Measurements from ENCODE around the gene LSM4.

Gene LSM4

GRCh38 chr19:18273561-18274218, 49.2 kb downstream of the LSM4 start:
- Histone ChIP-seq H3K4me1 (no peaks in the 10 kb centered on the region), H3K4me3 (ENCODE audit: low read depth, low read length) (no peak overlapping the region), H3K36me3 (peaks cover 28% of the 10 kb centered on the region), H3K27me3 (no peaks in the 10 kb centered on the region), H3K9me3 (no peaks in the 10 kb centered on the region)
- TF ChIP-seq, protein P1, sequence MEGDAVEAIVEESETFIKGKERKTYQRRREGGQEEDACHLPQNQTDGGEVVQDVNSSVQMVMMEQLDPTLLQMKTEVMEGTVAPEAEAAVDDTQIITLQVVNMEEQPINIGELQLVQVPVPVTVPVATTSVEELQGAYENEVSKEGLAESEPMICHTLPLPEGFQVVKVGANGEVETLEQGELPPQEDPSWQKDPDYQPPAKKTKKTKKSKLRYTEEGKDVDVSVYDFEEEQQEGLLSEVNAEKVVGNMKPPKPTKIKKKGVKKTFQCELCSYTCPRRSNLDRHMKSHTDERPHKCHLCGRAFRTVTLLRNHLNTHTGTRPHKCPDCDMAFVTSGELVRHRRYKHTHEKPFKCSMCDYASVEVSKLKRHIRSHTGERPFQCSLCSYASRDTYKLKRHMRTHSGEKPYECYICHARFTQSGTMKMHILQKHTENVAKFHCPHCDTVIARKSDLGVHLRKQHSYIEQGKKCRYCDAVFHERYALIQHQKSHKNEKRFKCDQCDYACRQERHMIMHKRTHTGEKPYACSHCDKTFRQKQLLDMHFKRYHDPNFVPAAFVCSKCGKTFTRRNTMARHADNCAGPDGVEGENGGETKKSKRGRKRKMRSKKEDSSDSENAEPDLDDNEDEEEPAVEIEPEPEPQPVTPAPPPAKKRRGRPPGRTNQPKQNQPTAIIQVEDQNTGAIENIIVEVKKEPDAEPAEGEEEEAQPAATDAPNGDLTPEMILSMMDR (IDR thresholded peaks at IDR 0.05; ENCODE audit: low read depth, low read length) = no peak
- DNase-seq = no peak

GRCh38 chr19:18271433-18271841, 51.4 kb downstream of the LSM4 start:
- peaks cover 20% of the 10 kb centered on the region for H3K36me3 ChIP-seq
- DNase-seq = no peak
- H3K4me1 ChIP-seq = no peaks in the 10 kb centered on the region
- H3K9me3 ChIP-seq = no peaks in the 10 kb centered on the region
- no peak overlapping the region for H3K4me3 ChIP-seq (ENCODE audit: low read depth, low read length)
- no peaks in the 10 kb centered on the region for H3K27me3 ChIP-seq
- TF ChIP-seq, protein P1 (IDR thresholded peaks at IDR 0.05; ENCODE audit: low read depth, low read length) = no peak

GRCh38 chr19:18270326-18270725, 52.5 kb downstream of the LSM4 start:
- H3K36me3 ChIP-seq = peaks cover 19% of the 10 kb centered on the region
- no peaks in the 10 kb centered on the region for H3K9me3 ChIP-seq
- no peaks in the 10 kb centered on the region for H3K4me1 ChIP-seq
- TF ChIP-seq, protein P1 (IDR thresholded peaks at IDR 0.05; ENCODE audit: low read depth, low read length) = no peak
- no peaks in the 10 kb centered on the region for H3K27me3 ChIP-seq
- H3K4me3 ChIP-seq (ENCODE audit: low read depth, low read length) = no peak overlapping the region
- DNase-seq = no peak

GRCh38 chr19:18269070-18269723, 53.7 kb downstream of the LSM4 start:
- Histone ChIP-seq H3K27me3 (no peaks in the 10 kb centered on the region), H3K36me3 (peaks cover 12% of the 10 kb centered on the region), H3K4me1 (no peaks in the 10 kb centered on the region), H3K9me3 (no peaks in the 10 kb centered on the region), H3K4me3 (ENCODE audit: low read depth, low read length) (no peak overlapping the region)
- TF ChIP-seq, protein P1 (IDR thresholded peaks at IDR 0.05; ENCODE audit: low read depth, low read length) = no peak
- no peak for DNase-seq

DNA sequence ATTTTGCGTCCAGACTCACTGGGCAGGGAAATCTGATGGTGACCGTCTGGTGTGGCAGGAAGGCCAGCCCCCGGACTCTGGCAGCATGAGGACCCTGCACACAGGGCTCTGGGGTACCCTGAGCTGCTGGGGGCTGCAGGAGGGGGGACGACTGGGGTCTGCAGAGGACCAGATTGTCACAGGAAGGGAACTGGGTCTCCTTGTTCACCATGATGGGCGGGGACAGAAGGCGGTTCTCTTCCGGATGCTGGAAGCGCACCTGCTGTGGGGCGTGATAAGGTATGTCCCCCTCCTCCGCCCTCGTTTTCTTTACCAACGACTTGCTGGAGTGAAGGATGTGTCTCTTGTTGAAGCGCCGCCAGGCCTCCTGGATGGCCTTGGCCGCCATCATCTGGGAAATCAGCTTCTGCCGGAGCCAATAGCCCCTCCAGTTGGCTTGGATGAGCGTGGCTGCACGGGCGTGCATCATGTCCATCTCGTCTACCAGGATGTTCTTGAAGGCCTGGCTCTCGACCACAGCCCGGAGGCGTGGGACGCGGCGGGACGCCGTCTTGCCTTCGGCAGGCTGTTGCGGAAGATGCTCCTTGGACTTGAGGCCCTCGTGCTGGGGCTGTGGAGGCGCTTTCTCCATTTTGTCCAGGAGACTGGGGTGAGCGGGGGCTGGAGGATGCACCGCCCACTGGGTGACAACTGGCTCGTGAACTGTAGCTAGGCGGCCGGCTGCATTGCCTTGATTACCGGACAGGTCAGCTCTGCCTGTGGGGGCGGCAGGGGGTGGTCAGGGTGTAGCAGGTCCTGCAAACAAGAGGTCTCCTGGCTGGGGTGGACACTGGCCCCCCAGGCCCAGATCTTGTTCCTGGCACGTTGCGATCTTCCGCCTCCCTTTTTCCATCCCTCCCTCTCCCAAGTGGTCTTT, 55.8 kb downstream of the LSM4 start:
- no peak overlapping the region for H3K4me3 ChIP-seq (ENCODE audit: low read depth, low read length)
- H3K9me3 ChIP-seq = no peaks in the 10 kb centered on the region
- H3K27me3 ChIP-seq = no peaks in the 10 kb centered on the region
- no peak for DNase-seq
- no peaks in the 10 kb centered on the region for H3K4me1 ChIP-seq
- TF ChIP-seq, protein P1 (IDR thresholded peaks at IDR 0.05; ENCODE audit: low read depth, low read length) = no peak
- peaks cover 3% of the 10 kb centered on the region; the same call in 1 of the 2 replicates for H3K36me3 ChIP-seq

Measured in BE2C (cell line).